GM23338 (cell line): ENCODE measurements around the gene CEACAM16. TPM values are rescaled to one million over a fixed set of nuclear protein-coding genes. Genes with fewer than 3 reads are reported as not detected.

ENCODE experiments used
- ATAC-seq: fragments of 200-7000 bp; cut with Tn5 transposase; 3 replicates; pipeline ENCODE4 v1.9.1; 2020
- DNase-seq: peaks from one replicate; pipeline ENCODE4 v3.0.0-alpha.2; 2015; ENCODE audit warnings: low spot score
- H2AFZ ChIP-seq: fragments of 200-600 bp; sonication (generic); 2 replicates; pipeline ENCODE4 v1.8.0; 2016; ENCODE audit warnings: antibody characterized with exemption, mild to moderate bottlenecking, moderate library complexity
- H3F3A ChIP-seq: fragments of 200-600 bp; sonication (generic); replicated peaks from 2 replicates; pipeline ENCODE4 v1.8.0; 2017; ENCODE audit warnings: antibody characterized with exemption, mixed run types, low read depth
- H3K27ac ChIP-seq: fragments of 200-600 bp; sonication (generic); 2 replicates; pipeline ENCODE4 v1.6.1; 2016; ENCODE audit warnings: low read depth
- H3K27me3 ChIP-seq: fragments of 200-600 bp; sonication (generic); 2 replicates; pipeline ENCODE4 v1.8.0; 2016; ENCODE audit warnings: mild to moderate bottlenecking, mixed run types, moderate library complexity; ENCODE audit not compliant: insufficient read depth
- H3K36me3 ChIP-seq: fragments of 200-600 bp; sonication (generic); 2 replicates; pipeline ENCODE4 v1.8.0; 2016; ENCODE audit warnings: mild to moderate bottlenecking; ENCODE audit not compliant: insufficient read depth
- H3K4me1 ChIP-seq: fragments of 200-600 bp; sonication (generic); 2 replicates; pipeline ENCODE4 v1.8.0; 2016; ENCODE audit warnings: mild to moderate bottlenecking, moderate library complexity; ENCODE audit not compliant: insufficient read depth
- H3K4me2 ChIP-seq: fragments of 200-600 bp; sonication (generic); 2 replicates; pipeline ENCODE4 v1.7.1; 2017; ENCODE audit warnings: mixed run types
- H3K4me3 ChIP-seq: fragments of 200-600 bp; sonication (generic); 2 replicates; pipeline ENCODE4 v1.6.1; 2016; ENCODE audit warnings: mixed run types
- H3K79me2 ChIP-seq: fragments of 200-600 bp; sonication (generic); replicated peaks from 2 replicates; pipeline ENCODE4 v1.8.0; 2017; ENCODE audit warnings: mild to moderate bottlenecking; ENCODE audit not compliant: insufficient read depth
- H3K9me2 ChIP-seq: fragments of 200-600 bp; sonication (generic); 2 replicates; pipeline ENCODE4 v1.8.0; 2017; ENCODE audit not compliant: insufficient read depth
- H4K20me1 ChIP-seq: fragments of 200-600 bp; sonication (generic); replicated peaks from 2 replicates; pipeline ENCODE4 v1.8.0; 2017; ENCODE audit warnings: mild to moderate bottlenecking; ENCODE audit not compliant: insufficient read depth
- H3K27ac Mint-ChIP-seq: 2 replicates; pipeline ENCODE4 v1.8.0; 2020; ENCODE audit warnings: inconsistent platforms, mild to moderate bottlenecking, moderate library complexity, mixed read lengths
- H3K27me3 Mint-ChIP-seq: 3 replicates; pipeline ENCODE4 v1.8.0; 2022; ENCODE audit warnings: low read depth, mild to moderate bottlenecking, moderate library complexity, mixed read lengths, inconsistent platforms; ENCODE audit not compliant: insufficient read depth, poor library complexity
- H3K36me3 Mint-ChIP-seq: 3 replicates; pipeline ENCODE4 v1.8.0; 2021; ENCODE audit warnings: low read depth, mild to moderate bottlenecking, inconsistent platforms, moderate library complexity, mixed read lengths
- H3K4me1 Mint-ChIP-seq: 3 replicates; pipeline ENCODE4 v1.8.0; 2020; ENCODE audit warnings: mild to moderate bottlenecking, inconsistent platforms, mixed read lengths
- H3K4me3 Mint-ChIP-seq: 3 replicates; pipeline ENCODE4 v1.8.0; 2021; ENCODE audit warnings: moderate library complexity, mild to moderate bottlenecking, inconsistent platforms, mixed read lengths
- H3K9me3 Mint-ChIP-seq: 3 replicates; pipeline ENCODE4 v1.8.0; 2020; ENCODE audit warnings: moderate library complexity, mild to moderate bottlenecking, inconsistent platforms, mixed read lengths
- CREB1 ChIP-seq: fragments of 250-450 bp; sonication (Bioruptor Pico); IDR thresholded peaks from 2 replicates; pipeline ENCODE4 v1.5.0; 2020; ENCODE audit warnings: low read depth, mild to moderate bottlenecking, moderate library complexity
- ETS1 ChIP-seq: IDR thresholded peaks from 2 replicates; pipeline ENCODE4 v1.6.1; 2016; ENCODE audit warnings: antibody characterized with exemption
- EZH2 ChIP-seq: fragments of 200-600 bp; sonication (generic); IDR thresholded peaks from one replicate; pipeline ENCODE4 v1.8.0; 2017; ENCODE audit warnings: antibody characterized with exemption, mild to moderate bottlenecking, low read depth; ENCODE audit not compliant: unreplicated experiment
- JUNB ChIP-seq: IDR thresholded peaks from one replicate; pipeline ENCODE4 v1.6.1; 2016; ENCODE audit warnings: antibody characterized with exemption; ENCODE audit not compliant: unreplicated experiment
- NANOG ChIP-seq: IDR thresholded peaks from 2 replicates; pipeline ENCODE4 v1.6.1; 2016; ENCODE audit warnings: antibody characterized with exemption, borderline replicate concordance
- POLR2AphosphoS5 ChIP-seq: IDR thresholded peaks from 2 replicates; pipeline ENCODE4 v1.6.1; 2016; ENCODE audit warnings: antibody characterized with exemption, low read depth
- STAT1 ChIP-seq: IDR thresholded peaks from one replicate; pipeline ENCODE4 v1.6.1; 2016; ENCODE audit warnings: antibody characterized with exemption; ENCODE audit not compliant: unreplicated experiment
- ZNF331 ChIP-seq: fragments of 250-450 bp; sonication (Bioruptor Pico); IDR thresholded peaks from 2 replicates; pipeline ENCODE4 v1.5.0; 2020; ENCODE audit warnings: low read depth, mild to moderate bottlenecking, moderate library complexity
- ZNF462 ChIP-seq: fragments of 250-450 bp; sonication (Bioruptor Pico); IDR thresholded peaks from 2 replicates; pipeline ENCODE4 v1.5.0; 2020; ENCODE audit warnings: mild to moderate bottlenecking, moderate library complexity
- polyA plus RNA-seq: library from polyadenylated mRNA; unstranded; fragments of >200 nt; fragmentation: Nextera tagmentation; extraction: Ambion mirVana; gene quantifications from 2 replicates; pipeline ENCODE4 v1.2.1, GENCODE V29; 2016
- total RNA-seq: library from RNA; depleted of rRNA; stranded (reverse); fragments of >200 nt; shearing (Covaris generic); gene quantifications from 2 replicates; pipeline ENCODE4 v1.2.3, GENCODE V29; 2014

Gene CEACAM16
- total and polyA plus RNA-seq, 2 experiments from 2014 or later = not detected

- TF ChIP-seq ZNF462 (CRISPR knock-in tag) = no peak
- TF ChIP-seq POLR2AphosphoS5 = no peak
- TF ChIP-seq ETS1 = no peak
- TF ChIP-seq CREB1 (CRISPR knock-in tag) = no peak
- TF ChIP-seq EZH2 = no peak
- TF ChIP-seq JUNB = no peak
Measured at GRCh38 chr19:44731081-44731480, 32.1 kb downstream of the CEACAM16 start (continued).

- Mint-ChIP-seq H3K27me3 (peaks cover 7% of the 10 kb centered on the region), H3K4me1 (no peaks in the 10 kb centered on the region), H3K9me3 (no peaks in the 10 kb centered on the region), H3K36me3 (no peaks in the 10 kb centered on the region), H3K4me3 (no peak overlapping the region), H3K27ac (no peak overlapping the region)
- no peaks in the 10 kb centered on the region for H3K9me2 ChIP-seq
- H3K27ac ChIP-seq = no peak overlapping the region
- ATAC-seq = no peak
- no peaks in the 10 kb centered on the region for H3K27me3 ChIP-seq
- H4K20me1 ChIP-seq = no peaks in the 10 kb centered on the region
- no peaks in the 10 kb centered on the region for H3K4me1 ChIP-seq
- no peaks in the 10 kb centered on the region for H3K79me2 ChIP-seq
- H3K36me3 ChIP-seq = no peaks in the 10 kb centered on the region
- H3F3A ChIP-seq = no peaks in the 10 kb centered on the region
- H3K4me2 ChIP-seq = no peak overlapping the region
- H3K4me3 ChIP-seq = no peak overlapping the region
- no peak for DNase-seq
- H2AFZ ChIP-seq = no peak overlapping the region
- TF ChIP-seq NANOG (no peak), POLR2AphosphoS5 (no peak), CREB1 (CRISPR knock-in tag) (no peak), JUNB (no peak), EZH2 (no peak), STAT1 (no peak), ZNF331 (CRISPR knock-in tag) (no peak), ZNF462 (CRISPR knock-in tag) (no peak)
Measured at GRCh38 chr19:44731622-44732021, 32.7 kb downstream of the CEACAM16 start.
